ENCODE measurements around the gene RNF133.

The RNF133 gene

DNA sequence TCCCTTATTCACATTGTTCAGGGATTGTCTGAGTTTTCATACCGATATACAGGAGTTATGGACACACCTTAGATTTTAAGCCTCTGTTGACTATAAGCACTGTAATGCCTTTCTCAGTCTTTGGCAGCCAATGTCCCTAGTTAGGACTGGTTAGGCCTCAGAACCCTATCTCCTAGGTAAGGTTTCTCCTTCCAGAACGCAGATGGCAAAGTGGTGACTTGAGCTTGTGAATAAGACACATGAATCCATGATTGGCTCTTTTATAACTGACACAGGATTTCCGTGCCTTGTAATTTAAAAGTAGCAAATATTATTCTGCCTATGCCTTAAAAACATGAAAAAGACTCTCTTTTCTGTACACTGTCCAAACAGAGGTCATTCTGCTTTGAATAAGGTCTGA is 16.3 kb upstream of the RNF133 start:
- CTCF ChIA-PET: interaction anchor here (0.9 to 1.0 kb wide), 2 partner anchors 10 to 28 kb away, joined by 3 to 4 read pairs; no protein-coding TSS in a partner anchor

DNA sequence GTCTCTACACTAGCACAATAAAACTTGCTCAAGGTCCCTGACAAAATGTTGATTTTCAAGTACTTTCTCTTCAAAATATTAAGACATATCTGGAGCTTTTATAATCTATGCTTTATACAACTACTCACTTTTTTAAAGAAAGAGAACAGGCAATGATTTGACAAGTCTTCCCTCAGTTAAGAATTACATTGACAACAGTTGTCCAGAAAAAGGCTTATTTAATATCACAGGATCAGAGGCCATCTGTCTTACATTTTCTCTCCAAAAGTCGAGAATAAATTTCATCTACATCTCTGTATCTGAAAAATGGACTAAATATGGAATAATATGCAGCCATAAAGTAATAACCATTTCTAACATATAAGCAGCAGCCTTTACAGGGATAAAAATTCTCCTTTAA is 12.0 kb upstream of the RNF133 start:
- TF ChIP-seq, protein P1, sequence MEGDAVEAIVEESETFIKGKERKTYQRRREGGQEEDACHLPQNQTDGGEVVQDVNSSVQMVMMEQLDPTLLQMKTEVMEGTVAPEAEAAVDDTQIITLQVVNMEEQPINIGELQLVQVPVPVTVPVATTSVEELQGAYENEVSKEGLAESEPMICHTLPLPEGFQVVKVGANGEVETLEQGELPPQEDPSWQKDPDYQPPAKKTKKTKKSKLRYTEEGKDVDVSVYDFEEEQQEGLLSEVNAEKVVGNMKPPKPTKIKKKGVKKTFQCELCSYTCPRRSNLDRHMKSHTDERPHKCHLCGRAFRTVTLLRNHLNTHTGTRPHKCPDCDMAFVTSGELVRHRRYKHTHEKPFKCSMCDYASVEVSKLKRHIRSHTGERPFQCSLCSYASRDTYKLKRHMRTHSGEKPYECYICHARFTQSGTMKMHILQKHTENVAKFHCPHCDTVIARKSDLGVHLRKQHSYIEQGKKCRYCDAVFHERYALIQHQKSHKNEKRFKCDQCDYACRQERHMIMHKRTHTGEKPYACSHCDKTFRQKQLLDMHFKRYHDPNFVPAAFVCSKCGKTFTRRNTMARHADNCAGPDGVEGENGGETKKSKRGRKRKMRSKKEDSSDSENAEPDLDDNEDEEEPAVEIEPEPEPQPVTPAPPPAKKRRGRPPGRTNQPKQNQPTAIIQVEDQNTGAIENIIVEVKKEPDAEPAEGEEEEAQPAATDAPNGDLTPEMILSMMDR (IDR thresholded peaks at IDR 0.05; ENCODE audit: control extremely low read depth, extremely low read depth, low read depth, missing control alignments): no peak
- DNase-seq (ENCODE audit: extremely low spot score): no peak
- ChIA-PET CTCF (interaction anchor here (0.8 kb wide), 1 partner anchor 22 kb away, joined by 3 read pairs; no protein-coding TSS in a partner anchor), POLR2A (no interaction called here)

More for the DNA sequence above, 16.3 kb upstream of the RNF133 start:
- POLR2A ChIA-PET: no interaction called here
- DNase-seq (ENCODE audit: extremely low spot score): no peak
- TF ChIP-seq, protein P1 (IDR thresholded peaks at IDR 0.05; ENCODE audit: control extremely low read depth, extremely low read depth, low read depth, missing control alignments): no peak

DNA sequence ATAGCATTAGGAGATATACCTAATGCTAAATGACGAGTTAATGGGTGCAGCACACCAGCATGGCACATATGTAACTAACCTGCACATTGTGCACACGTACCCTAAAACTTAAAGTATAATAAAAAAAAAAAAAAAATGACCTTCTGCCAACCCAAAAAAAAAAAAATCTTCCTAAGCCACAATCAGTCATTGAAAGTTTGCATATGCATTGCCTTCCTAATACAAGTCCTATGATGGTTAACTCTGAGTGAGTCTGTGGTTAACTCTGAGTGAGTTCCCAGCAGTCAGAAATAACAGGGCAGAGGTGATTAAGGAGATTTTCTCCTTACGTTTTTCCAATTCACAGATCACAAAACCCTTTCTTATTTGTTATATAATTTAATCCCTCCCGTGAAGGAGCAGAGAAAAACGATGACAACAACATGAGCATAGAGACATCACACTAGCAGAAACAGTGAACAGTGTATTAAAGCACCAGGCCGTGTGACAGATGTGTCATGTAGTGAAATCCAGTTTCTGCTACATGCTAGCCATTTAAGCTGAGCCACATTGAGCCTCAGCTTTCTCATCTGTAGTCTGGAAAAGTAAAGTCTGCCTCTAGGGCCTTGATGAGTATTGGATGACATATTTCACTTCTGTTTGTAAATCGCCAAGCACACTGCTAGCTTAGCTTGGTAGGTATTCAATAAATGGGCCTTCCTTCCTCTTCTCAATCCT is 11.2 kb upstream of the RNF133 start:
- TF ChIP-seq, protein P1 (IDR thresholded peaks at IDR 0.05; ENCODE audit: control extremely low read depth, extremely low read depth, low read depth, missing control alignments): no peak
- no peak for DNase-seq (ENCODE audit: extremely low spot score)
- ChIA-PET POLR2A (no interaction called here), CTCF (interaction anchor here (0.8 kb wide), 1 partner anchor 21 kb away, joined by 3 read pairs; no protein-coding TSS in a partner anchor)

DNA sequence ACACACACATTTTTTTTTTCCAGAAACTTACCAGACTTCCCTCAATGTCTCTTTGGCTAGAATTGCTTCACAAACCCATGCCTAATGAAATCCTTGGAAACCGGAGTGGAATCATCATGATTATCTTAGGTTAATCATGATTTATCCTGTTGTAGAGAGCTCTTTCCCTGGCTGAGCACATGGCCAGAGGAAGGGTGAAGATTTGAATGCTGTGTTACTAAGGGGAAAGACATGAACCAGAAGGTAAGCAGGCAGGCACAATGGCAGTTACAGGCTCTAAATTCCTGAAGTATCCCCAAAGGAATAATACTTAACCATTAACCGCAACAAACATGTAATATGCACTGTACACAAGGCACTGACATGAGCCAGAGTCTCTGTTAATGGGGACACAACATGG is 7.9 kb upstream of the RNF133 start:
- POLR2A ChIA-PET: no interaction called here
- no peak for DNase-seq (ENCODE audit: extremely low spot score)
- TF ChIP-seq, protein P1 (IDR thresholded peaks at IDR 0.05; ENCODE audit: control extremely low read depth, extremely low read depth, low read depth, missing control alignments): no peak
- CTCF ChIA-PET: no interaction called here

DNA sequence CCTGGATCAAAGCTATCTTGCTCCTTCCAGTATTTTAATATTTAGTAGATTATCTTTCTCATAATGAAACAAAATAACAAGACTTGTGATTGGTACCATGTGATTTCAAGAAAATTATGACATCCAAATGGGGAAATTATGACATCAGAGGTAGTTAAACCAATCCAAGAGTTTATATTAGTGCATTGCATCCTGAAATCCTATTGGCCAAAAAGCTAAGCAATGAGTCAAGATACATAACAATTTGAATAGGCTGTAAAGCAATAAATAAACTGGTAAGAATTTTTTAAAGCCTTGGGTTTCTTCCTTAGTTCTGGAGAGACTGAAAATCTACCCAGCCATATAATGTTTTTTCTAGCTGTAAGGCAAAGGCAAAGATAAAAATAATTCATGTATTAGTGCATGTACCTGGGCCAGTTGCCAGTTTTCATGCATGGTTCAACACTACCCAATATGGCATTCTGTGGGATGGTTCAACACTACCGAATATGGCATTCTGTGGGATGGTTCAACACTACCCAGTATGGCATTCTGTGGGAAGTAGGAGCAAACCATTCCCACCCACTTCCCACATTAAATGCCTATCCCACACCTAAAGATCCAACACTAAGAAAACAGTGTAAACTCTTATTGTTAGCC is 4.1 kb upstream of the RNF133 start, which contains the start of gene RNF148:
TSS of gene RNF148 (minus strand) at position 51 of the 639 bp plus-strand sequence. CDS start 172 bp downstream, outside the sequence.
- TF ChIP-seq, protein P1 (IDR thresholded peaks at IDR 0.05; ENCODE audit: control extremely low read depth, extremely low read depth, low read depth, missing control alignments): no peak
- CTCF ChIA-PET: interaction anchor here (1.2 kb wide), 1 partner anchor 10 kb away, joined by 3 read pairs; no protein-coding TSS in a partner anchor
- no peak for DNase-seq (ENCODE audit: extremely low spot score)
- POLR2A ChIA-PET: no interaction called here

DNA sequence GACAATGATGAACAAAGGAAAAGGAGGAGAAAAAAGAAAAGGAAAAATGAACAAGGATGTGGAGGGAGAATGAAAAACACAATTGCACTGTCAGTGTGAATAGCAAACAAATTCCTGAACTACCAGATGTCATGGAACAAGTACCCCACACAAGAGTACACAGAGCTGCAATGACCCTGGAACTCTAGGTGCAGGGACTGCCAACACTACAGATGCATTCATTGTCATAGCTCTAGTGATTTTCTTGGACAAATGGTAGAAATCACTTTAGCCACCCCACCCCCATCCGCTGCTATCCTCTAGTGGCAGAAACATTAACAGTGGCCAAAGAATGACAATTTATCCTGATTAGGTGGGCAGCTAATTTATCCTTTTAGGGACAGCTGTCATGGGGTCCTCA is 3.1 kb downstream of the RNF133 start:
- ChIA-PET POLR2A (no interaction called here), CTCF (no interaction called here)
- DNase-seq (ENCODE audit: extremely low spot score): no peak
- TF ChIP-seq, protein P1 (IDR thresholded peaks at IDR 0.05; ENCODE audit: control extremely low read depth, extremely low read depth, low read depth, missing control alignments): no peak

All from GM10248 (cell line).